Stimulated activated CD4-positive, alpha-beta T cell treated with anti-CD3 and anti-CD28 coated beads, Interleukin-12 subunit alpha, Interleukin-12 subunit beta, amount 100 ng/mL, for 4 hours (primary cell): Measurements from ENCODE around the gene CAMK2D.
A peak's percentile ranks its signal among the peaks of the same experiment; 100 is the strongest.
"Not testable (repeated sequence)": the region's sequence is repeated elsewhere in the genome, so short reads cannot be mapped to it uniquely, and the experiment has no call there.

Source experiments
- DNase-seq: peaks from one replicate; pipeline ENCODE4 v3.0.0-alpha.2; 2020

Gene CAMK2D

DNA sequence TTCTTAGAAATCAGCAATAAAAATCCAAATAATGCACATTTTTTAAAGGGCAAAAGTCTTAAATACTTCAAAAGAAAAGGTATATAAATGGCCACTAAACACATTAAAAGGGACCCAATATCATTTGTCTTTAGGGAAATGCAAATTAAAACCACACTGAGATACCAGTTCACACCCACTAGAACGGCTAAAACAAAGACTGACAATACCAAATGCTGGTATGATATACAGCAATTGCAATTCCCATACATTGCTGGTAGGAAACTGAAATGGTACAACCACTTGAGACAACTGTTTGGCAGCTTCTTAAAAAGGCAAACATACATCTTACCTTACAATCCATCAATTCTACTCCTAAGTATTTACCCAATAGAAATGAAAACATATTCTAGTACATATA lies 33.7 kb downstream of the CAMK2D start:
- DNase-seq = no peak

DNA sequence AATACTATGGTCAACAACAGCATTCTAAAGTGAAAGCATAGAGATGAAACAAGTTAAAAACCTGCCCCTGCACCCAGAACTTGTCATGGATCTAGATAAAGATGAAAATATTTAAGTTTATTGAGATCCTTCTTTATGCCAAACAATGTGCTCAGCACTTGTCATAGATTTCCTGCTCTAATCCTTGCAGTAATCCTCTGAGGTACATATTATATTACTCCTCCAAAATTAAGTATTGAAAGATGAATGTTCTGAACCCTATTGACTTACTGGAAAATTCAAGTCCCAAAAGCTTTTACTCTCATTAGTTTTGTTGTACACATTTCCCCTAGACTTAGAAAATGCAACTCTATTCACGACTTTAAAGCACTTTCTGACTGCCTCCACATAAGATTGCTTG lies 35.6 kb downstream of the CAMK2D start:
- DNase-seq = no peak

DNA sequence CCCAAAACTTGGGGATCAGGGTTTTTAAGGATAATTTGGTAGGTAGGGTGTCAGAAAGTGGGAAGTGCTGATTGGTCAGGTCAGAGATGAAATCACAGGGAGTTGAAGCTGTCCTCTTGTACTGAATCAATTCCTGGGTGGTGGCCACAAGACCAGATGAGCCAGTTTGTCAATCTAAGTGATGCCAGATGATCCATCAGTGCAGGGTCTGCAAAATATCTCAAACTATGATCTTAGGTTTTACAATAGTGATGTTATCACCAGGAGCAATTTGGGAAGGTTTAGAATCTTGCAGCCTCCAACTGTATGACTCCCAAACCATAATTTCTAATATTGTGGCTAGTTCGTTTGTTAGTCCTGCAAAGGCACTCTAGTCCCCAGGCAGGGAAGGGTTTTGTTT lies 43.3 kb downstream of the CAMK2D start:
- DNase-seq = no peak

DNA sequence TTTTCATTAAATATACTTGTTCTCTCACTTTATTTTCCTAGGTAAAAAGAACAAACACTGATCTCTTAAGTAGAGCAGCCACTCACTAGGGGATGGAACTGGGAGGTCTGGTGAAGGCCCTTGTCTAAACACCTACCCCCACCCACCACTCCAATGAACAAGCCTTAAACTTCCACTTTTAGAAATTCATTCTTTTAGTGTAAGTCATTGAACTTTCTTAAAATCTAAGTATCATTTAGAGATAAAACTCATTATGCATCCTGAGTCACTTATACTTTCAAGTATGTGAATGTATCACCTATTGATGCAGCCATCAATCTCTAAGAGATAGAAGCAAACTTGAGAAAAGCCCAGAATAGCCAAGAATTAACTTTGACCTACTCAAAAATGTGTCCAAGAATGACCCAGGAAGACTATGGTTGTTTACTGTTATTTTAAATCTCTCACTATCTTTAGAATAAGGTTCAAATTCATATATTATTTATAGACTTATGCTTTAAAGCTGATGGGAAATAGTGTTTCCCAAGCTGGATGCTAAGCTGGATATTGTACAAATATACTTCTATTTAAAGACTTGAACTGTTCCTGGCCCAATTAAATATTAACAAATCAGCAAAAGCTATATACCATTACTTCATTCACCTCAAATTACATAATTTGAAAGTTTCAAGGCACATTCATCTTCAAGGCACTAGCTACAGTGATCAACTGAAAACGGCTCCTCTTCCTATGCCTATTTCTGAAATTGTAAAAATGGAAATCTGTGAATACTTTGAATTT lies 49.5 kb downstream of the CAMK2D start:
- DNase-seq = no peak

DNA sequence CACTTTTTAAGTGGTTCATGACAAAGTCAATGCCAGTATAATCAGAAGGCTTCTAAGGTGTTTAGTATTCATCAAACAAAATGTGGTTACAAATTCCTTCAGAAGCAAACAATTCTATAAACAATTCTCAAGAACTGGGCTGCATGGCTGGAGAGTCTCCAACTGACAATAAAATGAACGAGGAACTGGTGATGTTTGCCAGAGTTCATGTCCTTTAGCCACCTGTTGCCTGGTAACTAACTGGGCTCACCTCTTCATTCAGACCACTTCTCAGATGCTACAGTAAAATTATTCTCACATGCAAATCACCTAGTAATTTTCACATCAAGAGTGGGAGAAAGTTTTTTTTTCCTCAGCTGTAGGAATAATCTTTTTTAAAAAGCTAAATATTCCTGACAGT lies 53.3 kb downstream of the CAMK2D start:
- DNase-seq = no peak

DNA sequence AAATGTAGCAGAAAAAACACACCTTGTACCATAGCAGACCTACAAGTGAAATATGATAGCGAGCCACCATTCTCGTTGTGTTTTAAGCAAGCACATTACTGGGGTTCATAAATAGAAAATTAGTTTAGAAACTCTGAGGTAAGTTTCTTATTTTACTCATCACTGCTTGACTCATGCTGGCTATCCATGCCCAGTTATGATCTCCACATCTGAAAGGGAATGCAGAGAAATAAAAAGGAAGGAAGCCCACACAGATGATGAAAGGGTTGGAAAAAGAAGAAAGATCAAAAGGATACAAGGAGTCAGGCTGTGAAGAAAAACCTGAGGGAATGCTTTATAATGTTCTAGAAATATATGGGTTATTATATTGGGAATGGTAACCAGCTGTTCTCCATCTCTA lies 54.5 kb downstream of the CAMK2D start:
- no peak for DNase-seq

DNA sequence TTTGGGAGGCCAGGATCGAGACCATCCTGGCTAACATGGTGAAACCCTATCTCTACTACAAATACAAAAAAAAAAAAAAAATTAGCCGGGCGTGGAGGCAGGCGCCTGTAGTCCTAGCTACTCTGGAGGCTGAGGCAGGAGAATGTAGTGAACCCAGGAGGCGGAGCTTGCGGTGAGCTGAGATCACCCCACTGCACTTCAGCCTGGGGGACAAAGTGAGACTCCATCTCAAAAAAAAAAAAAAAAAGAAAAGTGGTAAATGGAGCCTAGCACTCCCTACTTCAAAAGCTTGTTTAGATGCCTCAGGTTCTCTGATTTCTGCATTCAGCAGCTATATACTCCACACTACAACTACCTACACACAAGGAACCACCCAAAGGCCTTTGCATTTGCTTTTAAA lies 56.4 kb downstream of the CAMK2D start:
- DNase-seq = not testable (repeated sequence)

DNA sequence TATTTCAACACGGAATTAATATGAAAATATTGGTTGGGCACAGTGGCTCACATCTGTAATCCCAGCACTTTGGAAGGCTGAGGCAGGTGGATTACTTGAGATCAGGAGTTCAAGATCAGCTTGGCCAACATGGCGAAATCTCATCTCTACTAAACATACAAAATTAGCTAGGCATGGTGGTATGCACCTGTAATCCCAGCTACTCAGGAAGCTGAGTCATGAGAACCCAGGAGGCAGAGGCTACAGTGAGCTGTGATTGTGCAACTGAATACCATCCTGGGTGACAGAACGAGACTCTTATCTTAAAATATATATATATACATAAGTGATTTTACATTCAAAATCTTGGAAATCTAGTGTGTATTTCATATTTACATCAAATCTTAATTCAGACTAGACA lies 58.9 kb downstream of the CAMK2D start:
- DNase-seq = not testable (repeated sequence)

DNA sequence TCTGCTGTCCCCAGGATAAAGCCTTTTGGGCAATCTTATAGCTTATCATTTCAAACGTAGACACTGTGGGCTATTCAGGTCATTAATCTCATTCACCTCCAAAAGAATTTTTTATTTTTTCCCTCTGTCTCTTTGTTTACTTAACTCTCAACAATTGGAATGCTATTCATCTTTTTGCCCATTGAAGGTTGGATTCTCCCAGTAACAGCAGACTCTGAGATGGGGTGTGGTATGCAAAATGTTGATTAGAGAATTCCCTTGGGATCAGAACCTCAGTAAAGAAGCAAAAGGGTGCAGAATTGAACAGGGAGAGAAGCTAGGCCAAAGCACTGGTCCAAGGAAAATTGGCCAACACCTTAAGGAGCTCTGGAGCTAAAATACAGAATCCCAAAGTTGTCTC lies 60.4 kb downstream of the CAMK2D start:
- no peak for DNase-seq

DNA sequence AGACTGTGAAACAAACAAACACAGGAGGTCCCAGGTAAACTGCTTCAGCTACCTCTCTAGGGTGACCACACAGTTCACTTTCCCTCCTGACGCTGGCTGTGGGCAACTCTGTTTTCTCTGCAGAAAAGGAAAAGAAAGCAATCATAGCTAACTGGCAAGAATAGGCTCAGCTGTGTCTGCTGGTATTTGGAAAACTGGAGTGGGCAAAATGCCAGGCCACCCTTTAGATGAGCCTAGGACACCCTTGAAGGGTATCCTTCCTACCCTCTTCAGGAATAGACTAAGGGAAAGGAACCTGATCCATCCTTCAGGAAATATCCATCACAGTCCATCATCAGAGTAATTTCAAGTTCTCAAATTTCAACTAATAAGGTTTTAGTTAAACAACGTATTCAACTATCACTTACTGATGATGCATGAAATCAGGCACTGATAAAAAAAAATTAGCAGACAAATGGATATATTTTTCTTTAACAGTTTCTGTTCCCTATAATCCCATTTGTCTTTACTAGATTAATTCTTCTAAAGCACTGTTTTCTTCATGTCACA lies 60.9 kb downstream of the CAMK2D start:
- DNase-seq = no peak

DNA sequence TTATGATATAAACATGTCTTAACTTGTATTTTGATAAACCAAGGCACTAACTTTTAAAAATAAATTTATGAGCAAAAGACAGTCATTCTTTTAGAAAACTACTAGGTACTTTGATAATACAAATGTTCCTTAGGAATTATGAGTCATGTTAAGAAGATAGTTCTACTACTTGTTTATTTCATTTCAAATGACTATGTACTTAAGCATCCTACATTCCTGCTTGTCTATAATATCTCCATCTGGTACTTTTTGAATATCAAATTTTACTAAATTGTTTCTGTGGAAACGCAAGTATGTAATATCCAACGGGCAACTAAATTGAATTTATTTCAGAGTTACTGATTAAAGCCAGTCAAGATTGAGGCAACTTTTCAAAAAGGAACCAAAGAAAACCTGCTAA lies 61.8 kb downstream of the CAMK2D start:
- no peak for DNase-seq

DNA sequence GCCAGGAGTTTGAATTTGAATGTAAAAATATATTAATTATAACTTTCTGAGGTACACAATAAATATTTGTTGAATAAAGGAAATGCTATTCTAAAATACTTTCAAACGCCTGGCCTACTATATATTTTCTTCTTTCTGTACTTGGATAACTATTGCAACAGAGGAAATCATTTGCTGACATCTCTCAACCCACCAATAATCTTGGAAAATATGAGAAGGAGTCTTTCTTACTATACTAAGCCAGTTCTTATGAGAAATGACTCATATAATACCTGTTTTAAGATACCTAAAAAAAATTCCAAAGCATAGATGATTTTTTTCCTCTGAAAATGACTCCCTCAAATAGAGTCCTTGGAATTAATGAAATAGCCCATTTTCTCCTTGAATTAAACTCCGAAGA lies 64.1 kb downstream of the CAMK2D start:
- no peak for DNase-seq

DNA sequence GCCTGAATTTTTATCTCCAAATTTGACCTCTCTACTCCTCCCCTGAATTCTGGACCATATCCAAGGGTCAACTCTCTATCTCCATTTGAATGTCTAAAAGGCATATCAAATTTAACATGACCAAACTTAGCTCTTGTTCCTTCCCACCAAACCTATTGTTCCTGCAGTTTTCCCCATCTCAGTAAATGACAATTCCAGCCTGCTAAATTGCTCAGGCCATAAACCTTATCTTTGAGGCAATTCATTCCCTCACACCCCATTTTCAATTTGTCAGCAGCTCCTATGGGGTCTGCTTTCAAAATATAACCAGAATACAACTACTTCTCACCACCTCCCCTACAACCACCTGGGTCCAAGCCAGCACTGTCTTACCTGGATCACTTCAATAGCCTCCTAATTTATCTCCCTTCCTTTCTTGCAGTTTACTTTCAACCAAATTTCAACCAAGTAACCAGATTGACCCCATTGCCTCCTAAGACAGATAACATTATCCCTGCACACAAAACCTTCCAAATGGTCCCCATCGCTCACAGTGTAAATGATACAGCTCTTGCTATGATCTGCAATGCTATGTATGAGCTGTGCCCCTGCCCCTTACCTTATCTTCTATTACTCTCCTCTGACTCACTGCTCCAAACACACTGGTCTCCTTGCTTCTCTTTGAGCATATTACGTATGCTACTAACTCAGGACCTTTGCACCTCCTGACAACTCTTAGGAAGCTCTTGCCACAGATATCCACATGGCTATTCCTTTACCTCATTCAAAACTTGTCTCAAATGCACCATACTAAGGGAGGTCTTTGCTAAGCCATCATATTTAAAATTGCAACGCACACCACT lies 66.0 kb downstream of the CAMK2D start:
- DNase-seq = no peak

DNA sequence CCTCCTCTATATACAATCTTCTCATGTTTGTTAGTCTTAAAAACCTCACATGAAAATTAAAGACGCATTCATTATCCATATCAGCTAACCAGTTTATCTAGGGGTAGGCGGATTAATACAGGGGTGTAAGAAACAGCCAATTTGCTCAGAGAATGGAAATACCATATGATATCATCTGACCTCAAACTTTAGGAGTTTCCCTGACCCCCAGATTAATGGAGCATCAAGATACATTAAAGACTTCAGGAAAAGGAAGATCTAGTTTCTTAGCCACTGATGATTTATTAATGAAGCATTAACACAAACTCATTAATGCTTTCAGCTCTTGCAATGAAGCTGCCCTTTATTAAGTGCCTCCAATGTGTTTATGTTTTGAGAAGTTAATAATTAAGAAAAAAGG lies 67.5 kb downstream of the CAMK2D start:
- no peak for DNase-seq

DNA sequence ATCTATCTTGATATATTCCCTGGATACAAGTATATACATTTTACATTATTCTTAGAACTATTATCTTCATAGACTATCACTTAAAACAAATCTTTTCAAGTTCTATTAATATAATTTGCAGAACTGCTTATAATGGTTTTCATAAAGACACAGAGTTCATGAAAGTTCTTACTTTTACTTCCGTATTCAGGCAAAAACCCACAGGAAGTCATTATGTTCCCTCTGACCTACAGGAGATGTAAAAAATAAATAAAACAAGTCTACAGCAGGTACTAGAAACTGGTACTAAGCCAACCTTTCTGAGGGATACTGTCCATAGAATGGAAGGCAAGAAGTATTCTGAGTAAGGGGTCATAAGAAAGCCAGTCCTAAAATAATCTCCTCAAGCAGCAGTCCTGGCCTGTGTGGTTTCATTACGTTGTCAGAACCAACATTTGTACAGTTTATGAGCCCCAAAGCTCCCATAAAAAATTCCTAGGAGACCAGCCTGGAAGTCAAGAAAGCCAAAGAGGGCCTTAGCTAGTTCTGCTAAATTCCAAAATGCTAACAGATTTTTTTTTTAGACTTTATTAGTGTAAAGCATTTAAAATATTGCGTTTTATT lies 68.6 kb downstream of the CAMK2D start:
- DNase-seq = no peak

DNA sequence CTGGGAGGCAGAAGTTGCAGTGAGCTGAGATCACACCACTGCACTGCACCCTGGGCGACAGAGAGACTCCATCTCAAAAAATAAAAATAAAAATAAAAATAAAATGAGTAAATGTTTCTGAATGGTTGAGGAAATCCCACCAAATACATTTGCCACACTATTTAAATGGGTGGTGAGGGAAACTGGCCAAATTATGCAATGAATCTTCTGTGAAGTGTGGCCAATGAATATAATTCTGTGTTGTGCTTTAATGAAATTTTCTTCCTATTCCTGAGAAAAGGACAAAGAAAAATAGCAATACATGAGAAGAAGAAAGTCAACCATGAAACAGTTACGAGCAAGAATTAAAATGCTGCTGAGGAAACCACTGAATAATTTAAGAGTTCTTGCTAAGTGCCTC lies 69.9 kb downstream of the CAMK2D start:
- no peak for DNase-seq

DNA sequence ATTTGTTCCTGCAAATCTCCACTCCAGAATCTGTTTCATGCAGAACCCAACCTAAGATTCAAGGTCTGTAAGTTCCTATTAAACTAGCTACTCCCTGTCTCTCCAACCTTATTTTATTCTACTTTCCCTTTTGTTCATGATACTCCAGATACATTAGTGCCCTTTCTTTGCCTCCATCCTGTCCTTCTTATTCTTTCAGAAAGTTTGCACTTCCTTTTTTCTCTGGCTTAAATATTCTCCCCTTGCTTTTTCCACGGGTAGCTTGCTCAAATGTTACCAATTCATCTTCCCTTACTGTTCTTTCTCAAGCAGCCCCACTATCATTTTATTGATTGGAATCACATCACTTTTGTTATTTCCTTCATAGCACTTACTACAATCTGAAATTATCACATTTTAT lies 72.1 kb downstream of the CAMK2D start:
- no peak for DNase-seq

DNA sequence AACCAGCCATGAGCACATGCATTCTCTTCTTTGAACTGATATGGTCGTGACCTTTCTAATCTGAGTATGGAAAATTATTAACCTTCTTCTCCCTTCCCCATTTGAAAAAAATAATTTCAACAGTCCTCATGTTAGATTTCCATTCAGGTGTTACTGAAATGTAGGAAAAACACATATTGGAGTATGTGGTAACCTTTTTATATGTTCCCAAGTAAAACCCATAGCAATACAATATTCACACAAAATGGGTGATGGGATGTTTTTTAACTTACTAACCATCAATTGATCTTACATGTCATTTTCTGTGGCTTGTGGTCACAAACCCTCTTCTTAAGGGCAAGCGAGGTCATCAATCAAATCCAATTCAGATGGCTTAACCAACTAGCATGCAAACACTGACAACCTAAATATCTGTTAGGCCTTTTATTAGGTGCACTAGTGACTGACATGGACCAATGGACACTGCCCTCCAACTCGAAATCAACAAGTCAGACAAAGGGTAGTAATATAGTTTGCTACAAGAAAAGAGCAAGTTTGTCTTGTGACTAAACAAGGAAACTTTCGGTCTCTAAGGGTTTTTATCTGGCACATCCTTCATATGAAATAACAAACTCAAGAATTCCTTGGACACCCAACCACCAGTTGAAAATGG lies 74.3 kb downstream of the CAMK2D start:
- DNase-seq = no peak

DNA sequence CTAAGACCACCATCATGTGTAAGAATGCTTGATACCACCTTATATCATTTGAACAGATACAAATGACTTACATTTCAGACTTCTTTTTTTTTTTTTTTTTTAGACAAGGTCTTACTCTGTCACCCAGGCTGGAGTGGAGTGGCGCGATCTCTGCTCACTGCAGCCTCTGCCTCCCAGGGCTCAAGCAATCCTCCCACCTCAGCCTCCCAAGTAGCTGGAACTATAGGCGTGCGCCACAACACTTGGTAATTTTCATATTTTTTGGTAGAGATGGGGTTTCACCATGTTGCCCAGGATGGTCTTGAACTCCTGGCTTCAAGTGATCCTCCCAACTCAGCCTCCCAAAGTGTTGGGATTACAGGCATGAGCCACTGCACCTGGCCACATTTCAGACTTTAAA lies 76.4 kb downstream of the CAMK2D start:
- DNase-seq = not testable (repeated sequence)

DNA sequence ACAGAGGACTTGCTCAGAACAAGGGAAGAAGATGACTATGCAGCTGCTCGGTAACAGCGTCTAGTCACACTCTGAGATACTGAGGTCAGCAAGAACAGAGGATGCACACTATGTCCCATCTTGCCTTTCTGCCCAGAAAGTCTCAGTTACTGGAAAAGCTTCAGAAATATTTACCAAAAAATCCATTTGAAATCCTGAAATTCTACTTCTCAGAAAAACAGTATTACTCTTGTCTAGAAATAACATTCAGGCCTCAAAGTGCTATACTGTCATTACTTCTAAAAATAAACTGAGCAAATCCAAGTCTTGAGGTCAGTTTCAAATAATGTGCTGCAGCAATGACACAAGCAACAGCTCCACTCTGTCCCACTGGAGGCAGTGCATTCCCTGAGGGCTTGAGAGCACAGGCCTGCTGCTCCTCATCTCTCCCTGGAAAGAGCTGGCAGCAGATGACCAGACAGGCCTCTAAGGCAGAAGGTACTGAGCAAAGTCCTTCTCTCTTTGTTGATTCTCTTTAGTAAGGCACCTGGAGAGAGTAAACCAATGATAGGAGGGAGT lies 76.9 kb downstream of the CAMK2D start:
- no peak for DNase-seq

DNA sequence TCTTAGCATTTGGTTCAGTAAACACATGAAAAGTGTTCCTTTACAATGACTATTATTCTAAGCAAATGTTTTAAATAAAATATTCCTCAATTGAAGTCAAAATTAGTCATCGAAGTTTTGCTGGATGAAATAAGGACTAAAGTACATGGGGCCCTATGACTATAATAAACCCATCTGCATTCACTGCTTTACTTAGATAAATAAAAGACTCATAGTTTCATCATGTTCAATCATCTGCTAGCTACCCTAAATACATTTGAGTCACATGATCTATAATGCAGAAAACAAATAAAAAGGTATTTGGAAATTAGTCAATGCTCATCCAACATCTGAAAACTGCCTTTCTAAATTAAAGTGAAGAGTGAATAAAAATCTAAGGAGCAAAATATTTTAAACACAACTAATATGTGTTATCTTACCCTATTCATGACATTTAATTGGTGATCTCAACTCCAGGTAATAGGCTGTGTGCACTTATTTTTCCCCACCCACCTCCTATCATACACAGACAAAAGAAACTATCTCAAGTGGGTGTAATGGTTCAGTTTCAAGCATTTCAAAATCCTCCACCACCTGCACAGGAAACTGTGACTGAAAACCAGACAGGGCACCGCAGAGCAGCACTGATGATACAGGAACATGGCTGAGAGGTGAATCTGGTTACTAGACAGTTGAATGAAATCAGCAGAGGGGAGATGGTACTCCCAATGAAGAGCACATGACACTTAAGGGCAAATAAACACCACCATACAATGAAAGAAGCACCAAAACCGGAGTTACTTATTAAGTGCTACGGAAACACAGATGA lies 78.6 kb downstream of the CAMK2D start:
- peak; percentile 57 for DNase-seq

DNA sequence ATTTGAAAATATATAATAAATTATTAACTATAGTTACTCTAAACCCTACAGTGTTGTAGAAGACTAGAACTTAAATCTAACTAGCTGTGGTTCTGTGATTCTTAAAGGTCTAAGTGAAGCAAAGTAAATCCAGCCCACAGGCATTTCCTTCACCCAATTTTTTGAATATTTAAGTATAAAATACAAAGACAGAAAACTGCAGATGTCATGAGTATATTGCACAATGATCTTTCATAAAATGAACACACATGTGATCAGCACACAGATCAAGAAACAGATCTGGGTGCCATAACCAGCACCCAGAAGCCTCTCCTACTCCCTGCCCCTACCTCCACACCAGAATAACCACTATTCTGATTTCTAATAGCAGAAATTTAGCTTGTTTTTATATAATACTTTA lies 82.9 kb downstream of the CAMK2D start:
- DNase-seq = no peak
